K562 (cell line): ENCODE data around the gene UBASH3A. TPM values are rescaled to one million over a fixed set of nuclear protein-coding genes. Genes with fewer than 3 reads are reported as not detected.

Experiments used
- ATF7 ChIP-seq: fragments of 450-650 bp; IDR thresholded peaks from 2 replicates; pipeline ENCODE4 v1.7.1; 2014; ENCODE audit warnings: mild to moderate bottlenecking, moderate library complexity
- BRD9 ChIP-seq: fragments of 450-650 bp; IDR thresholded peaks from 2 replicates; pipeline ENCODE4 v1.6.1; 2018; ENCODE audit warnings: low read depth; ENCODE audit not compliant: partially characterized antibody
- CBFA2T2 ChIP-seq: fragments of 450-650 bp; conservative IDR thresholded peaks from 2 replicates; pipeline ENCODE4 v1.6.1; 2017; ENCODE audit warnings: mild to moderate bottlenecking
- CHCHD3 ChIP-seq: fragments of 250-450 bp; sonication (Bioruptor Pico); IDR thresholded peaks from 2 replicates; pipeline ENCODE4 v2.1.2; 2022; ENCODE audit warnings: mild to moderate bottlenecking
- CLOCK ChIP-seq: fragments of 250-450 bp; sonication (Bioruptor Pico); IDR thresholded peaks from 2 replicates; pipeline ENCODE4 v1.4.0; 2020; ENCODE audit warnings: mild to moderate bottlenecking, moderate library complexity, borderline replicate concordance
- ESRRA ChIP-seq: fragments of 450-650 bp; IDR thresholded peaks from 2 replicates; pipeline ENCODE4 v1.6.1; 2014; ENCODE audit warnings: low read depth, mild to moderate bottlenecking, moderate library complexity, borderline replicate concordance
- GABPB1 ChIP-seq: sonication (generic); formaldehyde crosslinking; IDR thresholded peaks from 2 replicates; pipeline ENCODE4 v1.8.0; 2022; ENCODE audit warnings: mild to moderate bottlenecking, missing genetic modification reagents
- GATA2 ChIP-seq: sonication (generic); formaldehyde crosslinking; IDR thresholded peaks from 2 replicates; pipeline ENCODE4 v1.4.0; 2020; ENCODE audit warnings: mild to moderate bottlenecking, missing genetic modification reagents
- NELFE ChIP-seq: IDR thresholded peaks from 2 replicates; pipeline ENCODE4 v1.6.1; 2011; ENCODE audit warnings: mild to moderate bottlenecking; ENCODE audit not compliant: insufficient read depth, insufficient read length
- NFIC ChIP-seq: fragments of 450-650 bp; IDR thresholded peaks from 2 replicates; pipeline ENCODE4 v1.6.1; 2017; ENCODE audit warnings: mild to moderate bottlenecking, inconsistent platforms
- RBM22 ChIP-seq: fragments of 200-400 bp; formaldehyde crosslinking; IDR thresholded peaks from 2 replicates; pipeline ENCODE4 v1.6.1; 2018; ENCODE audit warnings: low read length, low read depth; ENCODE audit not compliant: poor library complexity, severe bottlenecking
- TFAP4 ChIP-seq: sonication (generic); formaldehyde crosslinking; IDR thresholded peaks from 2 replicates; pipeline ENCODE4 v1.8.0; 2022; ENCODE audit warnings: missing genetic modification reagents, mild to moderate bottlenecking, moderate library complexity, borderline replicate concordance
- ZBTB11 ChIP-seq, 3 experiments: fragments of 200-800 bp in 1 of 3; fragments of 250-450 bp in 1 of 3; fragments of 450-650 bp in 1 of 3; sonication (Bioruptor Pico) in 1 of 3; sonication (Bioruptor generic) in 1 of 3; formaldehyde crosslinking in 1 of 3; IDR thresholded peaks; 2 replicates each; pipeline versions ENCODE4 v1.6.1 to v1.8.0; 2016 to 2022; ENCODE audit warnings: mild to moderate bottlenecking in 2 of 3, missing genetic modification characterization in 2 of 3, missing compliant biosample characterization in 1 of 3, moderate library complexity in 1 of 3
- ZFP36 ChIP-seq: fragments of 150-350 bp; IDR thresholded peaks from 2 replicates; pipeline ENCODE4 v1.6.1; 2018; ENCODE audit warnings: low read length, low read depth; ENCODE audit not compliant: partially characterized antibody
- ZNF121 ChIP-seq: sonication (generic); formaldehyde crosslinking; conservative IDR thresholded peaks from 2 replicates; pipeline ENCODE4 v1.8.0; 2022; ENCODE audit warnings: missing genetic modification reagents
- ZNF280B ChIP-seq: fragments of 250-450 bp; sonication (Bioruptor Pico); IDR thresholded peaks from 2 replicates; pipeline ENCODE4 v1.5.1; 2021; ENCODE audit warnings: mild to moderate bottlenecking
- polyA plus RNA-seq, 8 experiments: library from polyadenylated mRNA; depleted of rRNA in 4 of 8; stranded (reverse) in 5 of 8; unstranded in 3 of 8; fragments of >200 nt; fragmentation: Nextera tagmentation in 2 of 8; fragmentation: Illumina TruSeq in 1 of 8; extraction: Ambion mirVana in 2 of 8; extraction: Trizol in 1 of 8; gene quantifications; 2 replicates each; pipeline versions ENCODE4 v1.2.1 to v1.2.3, GENCODE V29; 2011 to 2014; ENCODE audit warnings: inconsistent platforms in 1 of 8, missing spikeins in 1 of 8
- total RNA-seq, 7 experiments: library from RNA; depleted of rRNA in 6 of 7; stranded (reverse); fragments of >200 nt in 6 of 7; fragmentation: Illumina TruSeq in 2 of 7; extraction: Trizol in 2 of 7; gene quantifications; 2 replicates each; pipeline versions ENCODE4 v1.2.1 to v1.2.3, GENCODE V29; 2011 to 2021; ENCODE audit warnings: low replicate concordance in 1 of 7
- TF ChIP-seq, protein P1 (sequence below): sonication (generic); formaldehyde crosslinking; IDR thresholded peaks from 2 replicates; pipeline ENCODE4 v1.8.0; 2022; ENCODE audit warnings: mild to moderate bottlenecking, missing genetic modification reagents

The UBASH3A gene
- total and polyA plus RNA-seq, 9 of the 15 experiments (the other 6 are each of a cell fraction or from before 2014, with no cell fraction given) = 0.23 to 1.8 (median 1.1) TPM

DNA sequence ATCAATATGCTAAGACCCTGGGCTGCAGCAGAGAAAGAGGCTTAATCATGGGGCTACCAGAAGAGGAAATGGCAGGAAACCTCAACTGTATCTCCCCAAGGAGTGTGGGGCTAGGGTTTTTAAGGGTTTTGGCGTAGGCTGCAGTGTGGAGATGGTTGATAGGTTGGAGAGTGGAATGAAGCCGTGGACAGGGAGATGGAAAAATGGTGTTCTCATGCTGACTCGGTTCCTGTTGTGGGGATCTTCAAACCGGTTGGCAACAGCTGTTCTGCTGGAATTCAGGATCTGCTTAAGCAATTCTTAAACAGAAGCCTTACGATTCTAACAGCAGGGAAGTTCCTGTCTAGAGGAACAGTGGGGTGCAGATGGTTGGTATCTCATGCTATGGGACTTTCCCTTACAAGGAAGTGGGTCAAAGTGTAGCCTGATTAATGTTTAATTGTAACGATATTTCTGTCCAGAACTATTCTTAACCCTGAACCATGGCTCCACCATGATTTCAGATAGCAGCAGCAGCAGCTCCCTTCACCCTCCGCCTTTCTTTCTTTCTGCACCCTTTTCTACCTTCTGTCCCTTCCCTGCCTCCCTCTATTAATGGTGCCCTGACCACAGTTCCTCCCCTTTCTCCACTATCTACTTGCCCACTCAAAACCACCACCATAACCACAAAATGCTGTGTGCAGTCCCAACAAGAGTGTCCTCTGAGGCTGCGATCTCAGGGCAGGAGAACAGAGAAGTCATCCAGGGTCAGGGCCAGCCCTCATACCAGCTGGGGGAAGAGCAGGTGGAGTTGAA, 61.5 kb downstream of the UBASH3A start (continued):
- peak; percentile 78; the same call in 1 of the 2 replicates for TF ChIP-seq TFAP4 (CRISPR knock-in tag)
- TF ChIP-seq GATA2 = peak; percentile 77
- TF ChIP-seq NFIC = peak; percentile 31; the same call in 1 of the 2 replicates
- peak; percentile 21; the same call in 1 of the 2 replicates for TF ChIP-seq GABPB1
- TF ChIP-seq RBM22 = no peak
- TF ChIP-seq ESRRA = peak; percentile 84; the same call in 1 of the 2 replicates
- TF ChIP-seq CLOCK (CRISPR knock-in tag) = 0 out of 2 replicates have a peak, but pooled peaks have one; percentile 33
- no peak for TF ChIP-seq ZNF121 (CRISPR knock-in tag)
- no peak for TF ChIP-seq ZNF280B
- 0 out of 2 replicates have a peak, but pooled peaks have one; percentile 17 for TF ChIP-seq ATF7
- TF ChIP-seq CBFA2T2 = peak; percentile 70
- peak; percentile 39 for TF ChIP-seq BRD9
- TF ChIP-seq ZFP36 = peak; percentile 34
- no peak for TF ChIP-seq CHCHD3 (CRISPR knock-in tag)
- TF ChIP-seq, protein P1, sequence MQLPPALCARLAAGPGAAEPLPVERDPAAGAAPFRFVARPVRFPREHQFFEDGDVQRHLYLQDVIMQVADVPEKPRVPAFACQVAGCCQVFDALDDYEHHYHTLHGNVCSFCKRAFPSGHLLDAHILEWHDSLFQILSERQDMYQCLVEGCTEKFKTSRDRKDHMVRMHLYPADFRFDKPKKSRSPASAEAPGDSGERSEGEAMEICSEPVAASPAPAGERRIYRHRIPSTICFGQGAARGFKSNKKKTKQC = no peak
- no peak for TF ChIP-seq NELFE
- TF ChIP-seq ZBTB11 (CRISPR knock-in tag; IDR thresholded peaks at IDR 0.05) = peak in 1 of 3 experiments; percentile 40; a peak in 1 of 6 replicates
